Spleen (tissue), 7 donors: ENCODE measurements around the gene TTYH1.

Experiments used
- CTCF ChIP-seq, 11 experiments: fragments of 200-600 bp in 7 of 11; fragments of 450-650 bp in 4 of 11; sonication (generic) in 4 of 11; IDR thresholded peaks in 8 of 11; conservative IDR thresholded peaks in 3 of 11; 1 replicate in 7 of 11; 2 replicates in 4 of 11; pipeline versions ENCODE4 v1.4.0 to v1.8.0; 2016 to 2021; ENCODE audit warnings: antibody characterized with exemption in 11 of 11, inconsistent platforms in 4 of 11, mild to moderate bottlenecking in 1 of 11
- POLR2A ChIP-seq, 3 donors: fragments of 450-650 bp; IDR thresholded peaks; one replicate each; pipeline ENCODE4 v1.5.1; 2017; ENCODE audit warnings: antibody characterized with exemption in 3 of 3, mild to moderate bottlenecking in 1 of 3
- POLR2AphosphoS5 ChIP-seq, 3 donors: sonication (generic); formaldehyde crosslinking; IDR thresholded peaks; one replicate each; pipeline ENCODE4 v1.5.1; 2017; ENCODE audit warnings: antibody characterized with exemption in 3 of 3
- donor health status: DM: no; HTN: no; CAD: no; lungs with moderate emphysema.
- donor health status: DM: no; HTN: no; CAD: no.
- donor health status: DM: no; HTN: no; CAD: no.

GRCh38 chr19:54464630-54465425, 49.6 kb downstream of the TTYH1 start:
- no peak for TF ChIP-seq POLR2A (IDR thresholded peaks at IDR 0.05)
- peak in 6 of 11 experiments; percentile 4 to 47 (median 42) for TF ChIP-seq CTCF (IDR thresholded peaks at IDR 0.05 in 8 of 11, conservative IDR thresholded peaks at IDR 0.05 in 3 of 11)
- peak; percentile 80 to 92 (median 86) for TF ChIP-seq POLR2AphosphoS5 (IDR thresholded peaks at IDR 0.05)
